GM18870 (cell line): ENCODE data around the gene UBTD2.
"Not testable (repeated sequence)": the region's sequence is repeated elsewhere in the genome, so short reads cannot be mapped to it uniquely, and the experiment has no call there.

Experiments
- ATAC-seq: cut with Tn5 transposase; IDR thresholded peaks from one replicate; pipeline ENCODE4 v1.9.1; 2021; ENCODE audit warnings: moderate library complexity; ENCODE audit not compliant: unreplicated experiment

UBTD2 gene

GRCh38 chr5:172293054-172293744 lies 9.6 kb upstream of the UBTD2 start:
- ATAC-seq, result peak; percentile 81

- ATAC-seq, result not testable (repeated sequence)
These were observed 8.3 kb upstream of the UBTD2 start for GRCh38 chr5:172291837-172292236.

GRCh38 chr5:172288465-172288864 lies 4.9 kb upstream of the UBTD2 start:
- ATAC-seq, result no peak

- not testable (repeated sequence) for ATAC-seq
These were observed 3.6 kb upstream of the UBTD2 start for GRCh38 chr5:172287140-172287539.

GRCh38 chr5:172285226-172286143 lies 1.9 kb upstream of the UBTD2 start:
- ATAC-seq, result no peak

GRCh38 chr5:172284611-172284980 lies 1.0 kb upstream of the UBTD2 start:
- no peak for ATAC-seq

- peak; percentile 39 for ATAC-seq
These were observed 472 bp upstream of the UBTD2 start for GRCh38 chr5:172283862-172284610.

- no peak for ATAC-seq
These were observed 1.1 kb downstream of the UBTD2 start for GRCh38 chr5:172282272-172283019.

GRCh38 chr5:172281346-172281745 lies 2.2 kb downstream of the UBTD2 start:
- ATAC-seq, result no peak

GRCh38 chr5:172280929-172281328 lies 2.6 kb downstream of the UBTD2 start:
- no peak for ATAC-seq

- ATAC-seq, result no peak
These were observed 3.2 kb downstream of the UBTD2 start for GRCh38 chr5:172280317-172280716.

GRCh38 chr5:172278356-172278755 lies 5.2 kb downstream of the UBTD2 start:
- ATAC-seq, result no peak

GRCh38 chr5:172276214-172276613 lies 7.3 kb downstream of the UBTD2 start:
- ATAC-seq, result no peak

- no peak for ATAC-seq
These were observed 8.4 kb downstream of the UBTD2 start for GRCh38 chr5:172274951-172275753.

- no peak for ATAC-seq
These were observed 15.6 kb downstream of the UBTD2 start for GRCh38 chr5:172267943-172268342.

- no peak for ATAC-seq
These were observed 16.9 kb downstream of the UBTD2 start for GRCh38 chr5:172266676-172267092.

- no peak for ATAC-seq
These were observed 17.4 kb downstream of the UBTD2 start for GRCh38 chr5:172266071-172266675.

GRCh38 chr5:172264815-172265395 lies 18.7 kb downstream of the UBTD2 start:
- ATAC-seq, result no peak

GRCh38 chr5:172255444-172255843 lies 28.1 kb downstream of the UBTD2 start:
- no peak for ATAC-seq
